Tibial nerve (tissue), 4 donors: Measurements from ENCODE around the gene BPIFB2. TPM values are rescaled to one million over a fixed set of nuclear protein-coding genes. Genes with fewer than 3 reads are reported as not detected.
"Not testable (repeated sequence)": the region's sequence is repeated elsewhere in the genome, so short reads cannot be mapped to it uniquely, and the experiment has no call there.

ENCODE experiments used
- DNase-seq, 2 donors: peaks; one replicate each; pipeline ENCODE4 v3.0.0-alpha.2; 2019; ENCODE audit warnings: low spot score in 2 of 2
- H3K27ac ChIP-seq, 4 donors: fragments of 200-600 bp; sonication (generic) in 3 of 4; one replicate each; pipeline ENCODE4 v1.5.1; 2017 to 2019; ENCODE audit warnings: mild to moderate bottlenecking in 1 of 4
- H3K27me3 ChIP-seq, 2 donors: fragments of 200-600 bp; sonication (generic) in 1 of 2; one replicate each; pipeline versions ENCODE4 v1.5.1 to v1.6.0; 2017 to 2019
- H3K36me3 ChIP-seq, 3 donors: fragments of 200-600 bp; sonication (generic); one replicate each; pipeline ENCODE4 v1.5.1; 2018 to 2019
- H3K4me1 ChIP-seq, 4 donors: fragments of 200-600 bp; sonication (generic) in 3 of 4; one replicate each; pipeline ENCODE4 v1.5.1; 2017 to 2019
- H3K4me3 ChIP-seq, 4 donors: fragments of 200-600 bp; sonication (generic) in 3 of 4; one replicate each; pipeline ENCODE4 v1.5.1; 2017 to 2019; ENCODE audit warnings: mild to moderate bottlenecking in 1 of 4, moderate library complexity in 1 of 4
- H3K9me3 ChIP-seq, 4 donors: fragments of 200-600 bp; sonication (generic) in 3 of 4; one replicate each; pipeline ENCODE4 v1.5.1; 2017 to 2019
- CTCF ChIP-seq, 5 experiments: fragments of 200-600 bp in 3 of 5; fragments of 450-650 bp in 2 of 5; sonication (generic) in 3 of 5; IDR thresholded peaks; one replicate each; pipeline ENCODE4 v1.5.1; 2016 to 2019; ENCODE audit warnings: antibody characterized with exemption in 5 of 5, mild to moderate bottlenecking in 3 of 5, moderate library complexity in 2 of 5
- EP300 ChIP-seq, 2 donors: sonication (generic); formaldehyde crosslinking; IDR thresholded peaks; one replicate each; pipeline ENCODE4 v1.6.1; 2017; ENCODE audit warnings: antibody characterized with exemption in 2 of 2, mild to moderate bottlenecking in 1 of 2
- POLR2A ChIP-seq, 2 donors: fragments of 450-650 bp; IDR thresholded peaks; one replicate each; pipeline ENCODE4 v1.6.1; 2017; ENCODE audit warnings: antibody characterized with exemption in 2 of 2, mild to moderate bottlenecking in 2 of 2, moderate library complexity in 2 of 2
- WGBS, 2 donors: methylation state at CpG; one replicate each; pipeline ENCODE4 v1.1.5; 2018; 5-methylcytosine and 5-hydroxymethylcytosine counted together
- total RNA-seq, 4 donors: library from RNA; depleted of rRNA; stranded (reverse); fragments of >200 nt; gene quantifications; one replicate each; pipeline ENCODE4 v1.1.0, GENCODE V29; 2016

The BPIFB2 gene
- total RNA-seq, 4 donors from 2014 or later: not detected

- H3K27ac ChIP-seq: peak overlapping the region in 3 of 4 donors; percentile 69 to 79 (median 74)
- H3K36me3 ChIP-seq: no peaks in the 10 kb centered on the region
- H3K9me3 ChIP-seq: no peaks in the 10 kb centered on the region
- DNase-seq: no peak
- H3K4me3 ChIP-seq: no peak overlapping the region
- H3K4me1 ChIP-seq: peaks cover 0 to 37% (median 23%) of the 10 kb centered on the region in 4 donors
- WGBS, 2 donors: 92 to 100% methylated on average over 2 of the region's 2 CpGs
- TF ChIP-seq EP300 (IDR thresholded peaks at IDR 0.05) (no peak), POLR2A (IDR thresholded peaks at IDR 0.05) (no peak), CTCF (IDR thresholded peaks at IDR 0.05) (no peak)
- no peaks in the 10 kb centered on the region for H3K27me3 ChIP-seq
Observed at GRCh38 chr20:32970973-32971300, 36.6 kb upstream of the BPIFB2 start.

- Histone ChIP-seq H3K36me3 (no peaks in the 10 kb centered on the region), H3K4me3 (no peak overlapping the region), H3K27me3 (no peaks in the 10 kb centered on the region), H3K27ac (peak overlapping the region in 3 of 4 donors; percentile 69 to 79 (median 74)), H3K4me1 (peaks cover 0 to 37% (median 23%) of the 10 kb centered on the region in 4 donors), H3K9me3 (no peaks in the 10 kb centered on the region)
- TF ChIP-seq EP300 (IDR thresholded peaks at IDR 0.05): no peak
- TF ChIP-seq POLR2A (IDR thresholded peaks at IDR 0.05): no peak
- no peak for TF ChIP-seq CTCF (IDR thresholded peaks at IDR 0.05)
- WGBS, 2 donors: 26 to 31% methylated on average over 6 of the region's 6 CpGs
- no peak for DNase-seq
Observed at GRCh38 chr20:32971703-32972161, 35.8 kb upstream of the BPIFB2 start.

GRCh38 chr20:32972181-32973076, 35.1 kb upstream of the BPIFB2 start:
- TF ChIP-seq EP300 (IDR thresholded peaks at IDR 0.05) (no peak), CTCF (IDR thresholded peaks at IDR 0.05) (no peak), POLR2A (IDR thresholded peaks at IDR 0.05) (no peak)
- H3K9me3 ChIP-seq: no peaks in the 10 kb centered on the region
- H3K27me3 ChIP-seq: no peaks in the 10 kb centered on the region
- 56 to 73% methylated on average over 5 to 9 of the region's 13 CpGs for WGBS, 2 donors
- peak overlapping the region in 3 of 4 donors; percentile 47 to 79 (median 69) for H3K27ac ChIP-seq
- no peaks in the 10 kb centered on the region for H3K36me3 ChIP-seq
- no peak for DNase-seq
- no peak overlapping the region for H3K4me3 ChIP-seq
- H3K4me1 ChIP-seq: peaks cover 0 to 36% (median 23%) of the 10 kb centered on the region in 4 donors

- peaks cover 0 to 35% (median 23%) of the 10 kb centered on the region in 4 donors for H3K4me1 ChIP-seq
- H3K27ac ChIP-seq: peak overlapping the region in 1 of 4 donors; percentile 69
- H3K36me3 ChIP-seq: no peaks in the 10 kb centered on the region
- no peaks in the 10 kb centered on the region for H3K27me3 ChIP-seq
- no peaks in the 10 kb centered on the region for H3K9me3 ChIP-seq
- H3K4me3 ChIP-seq: no peak overlapping the region
- TF ChIP-seq CTCF (IDR thresholded peaks at IDR 0.05): no peak
- no peak for TF ChIP-seq POLR2A (IDR thresholded peaks at IDR 0.05)
- TF ChIP-seq EP300 (IDR thresholded peaks at IDR 0.05): no peak
- WGBS, 2 donors: 86 to 90% methylated on average over 10 of the region's 10 CpGs
- no peak for DNase-seq
Observed at GRCh38 chr20:32973077-32973717, 34.3 kb upstream of the BPIFB2 start.

GRCh38 chr20:32974204-32975064, 33.1 kb upstream of the BPIFB2 start:
- H3K9me3 ChIP-seq, H3K4me3 ChIP-seq, H3K36me3 ChIP-seq, DNase-seq, H3K27me3 ChIP-seq: not testable (repeated sequence)
- 73 to 82% methylated on average over 9 of the region's 9 CpGs for WGBS, 2 donors
- Histone ChIP-seq H3K4me1 (peaks cover 0 to 33% (median 18%) of the 10 kb centered on the region in 4 donors), H3K27ac (peak overlapping the region in 1 of 4 donors; percentile 26)

- 77 to 86% methylated on average over 4 of the region's 4 CpGs for WGBS, 2 donors
- peaks cover 0 to 28% (median 19%) of the 10 kb centered on the region in 4 donors for H3K4me1 ChIP-seq
- H3K27ac ChIP-seq, H3K4me3 ChIP-seq, DNase-seq, H3K36me3 ChIP-seq, H3K27me3 ChIP-seq, H3K9me3 ChIP-seq: not testable (repeated sequence)
Observed at GRCh38 chr20:32975121-32975520, 32.4 kb upstream of the BPIFB2 start.
